Adrenal gland (tissue), 5 donors: ENCODE results near the gene RNF146.

Source experiments
- CTCF ChIP-seq, 6 experiments: fragments of 450-650 bp in 4 of 6; fragments of 200-600 bp in 2 of 6; sonication (generic) in 1 of 6; IDR thresholded peaks; 1 replicate in 5 of 6; 2 replicates in 1 of 6; pipeline versions ENCODE4 v1.5.1 to v1.8.0; 2016 to 2021; ENCODE audit warnings: antibody characterized with exemption in 6 of 6, mild to moderate bottlenecking in 2 of 6, moderate library complexity in 1 of 6
- POLR2A ChIP-seq, 2 donors: fragments of 450-650 bp; IDR thresholded peaks; one replicate each; pipeline ENCODE4 v1.6.1; 2017; ENCODE audit warnings: antibody characterized with exemption in 2 of 2, mild to moderate bottlenecking in 2 of 2, moderate library complexity in 1 of 2
- donor health status: DM: no; HTN: no; CAD: no.

GRCh38 chr6:127249621-127250020 is 17.0 kb upstream of the RNF146 start:
- TF ChIP-seq CTCF (IDR thresholded peaks at IDR 0.05) (no peak), POLR2A (IDR thresholded peaks at IDR 0.05) (no peak)
